OCI-LY1 (cell line): Measurements from ENCODE around the gene POU2F2.

Experiments used
- CTCF ChIP-seq: fragments of 200-600 bp; sonication (generic), shearing (Covaris generic); IDR thresholded peaks from 2 replicates; pipeline ENCODE4 v1.5.1; 2017; ENCODE audit warnings: mild to moderate bottlenecking, antibody characterized with exemption, low read length, moderate library complexity, mixed read lengths
- EZH2 ChIP-seq: fragments of 200-600 bp; sonication (generic), shearing (Covaris generic); IDR thresholded peaks from 2 replicates; pipeline ENCODE4 v1.8.0; 2017; ENCODE audit warnings: borderline replicate concordance, mixed run types, mild to moderate bottlenecking, antibody characterized with exemption, low read length, moderate library complexity, mixed read lengths

DNA sequence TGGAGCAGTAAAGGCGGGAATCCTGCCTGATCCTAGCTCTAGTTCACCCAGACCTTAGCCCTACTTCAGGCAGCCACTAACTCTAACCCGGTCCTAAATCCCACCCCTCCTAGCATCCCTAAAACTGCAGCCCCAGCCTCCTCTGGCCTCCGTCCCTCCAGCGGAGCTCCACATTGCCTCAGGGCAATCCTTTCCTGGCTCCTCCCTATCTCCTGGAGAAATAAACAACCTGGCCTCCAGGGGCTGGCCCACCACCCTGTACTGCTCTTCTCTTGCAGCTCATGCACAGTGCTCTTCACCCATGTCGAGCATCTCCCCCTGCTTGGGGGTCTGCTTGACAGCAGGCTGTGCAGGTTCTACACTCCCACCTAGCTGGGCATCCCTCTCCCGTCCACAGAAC, 6.7 kb downstream of the POU2F2 start:
- TF ChIP-seq CTCF: no peak
- TF ChIP-seq EZH2: no peak
